Uterus (tissue), 4 donors: ENCODE measurements around the gene C22orf31. TPM values are rescaled to one million over a fixed set of nuclear protein-coding genes. Genes with fewer than 3 reads are reported as not detected.
A peak's percentile ranks its signal among the peaks of the same experiment; 100 is the strongest.

Experiments
- DNase-seq, 2 donors: peaks; one replicate each; pipeline ENCODE4 v3.0.0-alpha.2; 2019 to 2020
- H3K27ac ChIP-seq, 2 donors: fragments of 200-600 bp; sonication (generic); 1 replicate in 1 of 2; 2 replicates in 1 of 2; pipeline ENCODE4 v1.5.1; 2016 to 2018
- H3K27me3 ChIP-seq, 2 donors: fragments of 200-600 bp; sonication (generic); one replicate each; pipeline ENCODE4 v1.5.1; 2018 to 2019; ENCODE audit warnings: control low read depth in 1 of 2
- H3K36me3 ChIP-seq, 2 donors: fragments of 200-600 bp; sonication (generic); one replicate each; pipeline ENCODE4 v1.5.1; 2019; ENCODE audit warnings: control low read depth in 1 of 2
- H3K4me1 ChIP-seq, 2 donors: fragments of 200-600 bp; sonication (generic); one replicate each; pipeline ENCODE4 v1.5.1; 2018 to 2019; ENCODE audit warnings: control low read depth in 1 of 2
- H3K4me3 ChIP-seq, 2 donors: fragments of 200-600 bp; sonication (generic); 1 replicate in 1 of 2; 2 replicates in 1 of 2; pipeline ENCODE4 v1.5.1; 2018 to 2019; ENCODE audit warnings: mild to moderate bottlenecking in 1 of 2
- H3K9me3 ChIP-seq, 2 donors: fragments of 200-600 bp; sonication (generic); one replicate each; pipeline ENCODE4 v1.5.1; 2019; ENCODE audit warnings: control low read depth in 1 of 2
- CTCF ChIP-seq, 4 experiments: fragments of 200-600 bp in 2 of 4; fragments of 450-650 bp in 2 of 4; sonication (generic) in 2 of 4; IDR thresholded peaks; one replicate each; pipeline ENCODE4 v1.5.1; 2016 to 2019; ENCODE audit warnings: antibody characterized with exemption in 4 of 4, mild to moderate bottlenecking in 2 of 4, moderate library complexity in 1 of 4
- POLR2A ChIP-seq, 2 donors: fragments of 450-650 bp; IDR thresholded peaks; one replicate each; pipeline ENCODE4 v1.6.1; 2016; ENCODE audit warnings: antibody characterized with exemption in 2 of 2, mild to moderate bottlenecking in 1 of 2, moderate library complexity in 1 of 2
- intact Hi-C: fragments of 100-400 bp; cut with DNase I; formaldehyde crosslinking; loops from one replicate; pipeline ENCODE4 v1.15.1; 2023; ENCODE audit warnings: low total_unique reads
- total RNA-seq, 4 donors: library from RNA; depleted of rRNA in 3 of 4; stranded (reverse); fragments of >200 nt in 3 of 4; gene quantifications; one replicate each; pipeline versions ENCODE4 v1.1.0 to v1.2.4, GENCODE V29; 2014 to 2023
- donor health status: DM: yes; HTN: yes; CAD: no.

The C22orf31 gene
- total RNA-seq, 4 donors from 2014 or later: not detected

- H3K4me1 ChIP-seq: peaks cover 8 to 9% of the 10 kb centered on the region in 2 donors
- no peaks in the 10 kb centered on the region for H3K27me3 ChIP-seq
- intact Hi-C loops: loop anchor here (10.0 kb wide), 1 partner anchor 145 kb away; the partner anchor contains the start of gene ZNRF3
- H3K4me3 ChIP-seq: peak overlapping the region; percentile 32 to 40
- H3K36me3 ChIP-seq: no peaks in the 10 kb centered on the region
- no peak for DNase-seq
- TF ChIP-seq POLR2A (IDR thresholded peaks at IDR 0.05) (no peak), CTCF (IDR thresholded peaks at IDR 0.05) (no peak)
- no peaks in the 10 kb centered on the region for H3K9me3 ChIP-seq
- H3K27ac ChIP-seq: peak overlapping the region; percentile 93 to 96
These were observed 31.5 kb downstream of the C22orf31 start for GRCh38 chr22:29030016-29030617.

- peak overlapping the region; percentile 93 to 96 for H3K27ac ChIP-seq
- intact Hi-C loops: no loop called here
- H3K9me3 ChIP-seq: no peaks in the 10 kb centered on the region
- TF ChIP-seq CTCF (IDR thresholded peaks at IDR 0.05) (no peak), POLR2A (IDR thresholded peaks at IDR 0.05) (no peak)
- H3K36me3 ChIP-seq: no peaks in the 10 kb centered on the region
- H3K27me3 ChIP-seq: no peaks in the 10 kb centered on the region
- H3K4me3 ChIP-seq: peak overlapping the region in 1 of 2 donors; percentile 40
- no peak for DNase-seq
- H3K4me1 ChIP-seq: peaks cover 8 to 9% of the 10 kb centered on the region in 2 donors
These were observed 32.2 kb downstream of the C22orf31 start for GRCh38 chr22:29029202-29030000.

GRCh38 chr22:29028468-29028867, 33.2 kb downstream of the C22orf31 start:
- TF ChIP-seq POLR2A (IDR thresholded peaks at IDR 0.05) (no peak), CTCF (IDR thresholded peaks at IDR 0.05) (no peak)
- no peak overlapping the region for H3K27ac ChIP-seq
- intact Hi-C loops: no loop called here

GRCh38 chr22:29026579-29026978, 35.1 kb downstream of the C22orf31 start:
- H3K9me3 ChIP-seq: no peaks in the 10 kb centered on the region
- no peaks in the 10 kb centered on the region for H3K36me3 ChIP-seq
- no peak for DNase-seq
- H3K4me3 ChIP-seq: no peak overlapping the region
- intact Hi-C loops: no loop called here
- H3K27me3 ChIP-seq: no peaks in the 10 kb centered on the region
- peaks cover under 1 to 2% of the 10 kb centered on the region in 2 donors for H3K4me1 ChIP-seq
- TF ChIP-seq CTCF (IDR thresholded peaks at IDR 0.05) (no peak), POLR2A (IDR thresholded peaks at IDR 0.05) (no peak)
- H3K27ac ChIP-seq: no peak overlapping the region

More at GRCh38 chr22:29028468-29028867, 33.2 kb downstream of the C22orf31 start:
- no peaks in the 10 kb centered on the region for H3K9me3 ChIP-seq
- peaks cover 8 to 9% of the 10 kb centered on the region in 2 donors for H3K4me1 ChIP-seq
- H3K27me3 ChIP-seq: no peaks in the 10 kb centered on the region
- no peak for DNase-seq
- no peaks in the 10 kb centered on the region for H3K36me3 ChIP-seq
- H3K4me3 ChIP-seq: no peak overlapping the region
